GM21367 (cell line): ENCODE measurements around the gene TNFRSF14.
"Not testable (repeated sequence)": the region's sequence is repeated elsewhere in the genome, so short reads cannot be mapped to it uniquely, and the experiment has no call there.

Experiments used
- ATAC-seq: cut with Tn5 transposase; IDR thresholded peaks from one replicate; pipeline ENCODE4 v1.9.1; 2021; ENCODE audit not compliant: unreplicated experiment

TNFRSF14 gene

GRCh38 chr1:2566101-2567045 lies 10.2 kb downstream of the TNFRSF14 start:
- ATAC-seq, result no peak

GRCh38 chr1:2567083-2567679 lies 11.0 kb downstream of the TNFRSF14 start:
- ATAC-seq, result no peak

GRCh38 chr1:2568187-2568816 lies 12.1 kb downstream of the TNFRSF14 start:
- ATAC-seq, result not testable (repeated sequence)

GRCh38 chr1:2569060-2569459 lies 12.9 kb downstream of the TNFRSF14 start:
- ATAC-seq, result no peak

GRCh38 chr1:2569703-2570102 lies 13.5 kb downstream of the TNFRSF14 start:
- not testable (repeated sequence) for ATAC-seq

- no peak for ATAC-seq
These were observed 14.2 kb downstream of the TNFRSF14 start for GRCh38 chr1:2570332-2570731.

- ATAC-seq, result no peak
These were observed 15.2 kb downstream of the TNFRSF14 start for GRCh38 chr1:2571348-2571747.

GRCh38 chr1:2573250-2573920 lies 17.2 kb downstream of the TNFRSF14 start:
- no peak for ATAC-seq

GRCh38 chr1:2574350-2574749 lies 18.2 kb downstream of the TNFRSF14 start:
- ATAC-seq, result no peak

- no peak for ATAC-seq
These were observed 19.9 kb downstream of the TNFRSF14 start for GRCh38 chr1:2575801-2576663.

GRCh38 chr1:2577565-2578075 lies 21.4 kb downstream of the TNFRSF14 start:
- ATAC-seq, result peak; percentile 18

- no peak for ATAC-seq
These were observed 22.6 kb downstream of the TNFRSF14 start for GRCh38 chr1:2578758-2579118.

- ATAC-seq, result no peak
These were observed 24.5 kb downstream of the TNFRSF14 start for GRCh38 chr1:2580691-2581090.

GRCh38 chr1:2582391-2582790 lies 26.2 kb downstream of the TNFRSF14 start:
- ATAC-seq, result no peak

- no peak for ATAC-seq
These were observed 27.2 kb downstream of the TNFRSF14 start for GRCh38 chr1:2583331-2583791.

- no peak for ATAC-seq
These were observed 27.7 kb downstream of the TNFRSF14 start for GRCh38 chr1:2583871-2584351.

GRCh38 chr1:2584686-2585317 lies 28.6 kb downstream of the TNFRSF14 start:
- ATAC-seq, result peak; percentile 1

- peak; percentile 33 for ATAC-seq
These were observed 29.3 kb downstream of the TNFRSF14 start for GRCh38 chr1:2585318-2586092.
